ENCODE data around the gene ZNF675.
"Not testable (repeated sequence)": the region's sequence is repeated elsewhere in the genome, so short reads cannot be mapped to it uniquely, and the experiment has no call there.

The ZNF675 gene

GRCh38 chr19:23686621-23687423 is at the start of gene ZNF675:
TSS of gene ZNF675 (minus strand) at chr19:23687212. CDS start at chr19:23687033, 179 bp downstream.
- Histone ChIP-seq H3K27ac (peak within 1 kb of the TSS; percentile 0 to 92 (median 85)), H3K4me3 (peak within 1 kb of the TSS; percentile 57 to 86 (median 77))

DNA sequence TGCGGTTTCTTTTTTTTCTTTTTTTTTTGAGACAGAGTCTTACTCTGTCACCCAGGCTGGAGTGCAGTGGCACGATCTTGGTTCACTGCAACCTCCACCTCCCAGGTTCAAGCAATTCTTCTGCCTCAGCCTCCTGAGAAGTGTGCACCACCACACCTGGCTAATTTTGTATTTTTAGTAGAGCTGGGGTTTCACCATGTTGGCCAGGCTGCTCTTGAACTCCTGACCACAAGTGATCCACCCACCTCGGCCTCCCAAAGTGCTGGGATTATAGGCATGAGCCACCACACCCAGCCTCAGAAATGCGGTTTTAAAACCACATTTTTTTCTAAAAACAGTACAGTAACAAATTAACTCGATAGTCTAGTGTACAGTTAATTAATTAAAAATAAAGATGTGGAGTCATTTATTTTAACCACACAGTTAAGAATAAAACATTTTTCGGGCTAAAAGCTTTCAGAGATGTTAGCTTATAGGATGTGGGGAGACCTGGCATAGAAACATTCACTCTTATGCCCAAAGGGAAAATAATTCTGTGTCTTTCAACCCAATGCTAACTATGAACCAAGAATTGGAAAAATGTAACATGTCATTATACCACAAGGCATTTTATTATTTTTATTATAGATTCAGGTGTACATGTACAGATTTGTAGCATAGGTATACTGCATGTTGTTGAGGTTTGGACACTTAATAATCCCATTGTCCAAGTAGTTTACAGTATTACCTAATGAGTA is 43.9 kb upstream of the ZNF675 start:
- H3K4me3 ChIP-seq, H3K27ac ChIP-seq: not testable (repeated sequence)

- H3K27ac ChIP-seq = peak overlapping the region in 1 of 21 experiments; percentile 7
These were observed 37.1 kb upstream of the ZNF675 start for GRCh38 chr19:23724161-23724560.

DNA sequence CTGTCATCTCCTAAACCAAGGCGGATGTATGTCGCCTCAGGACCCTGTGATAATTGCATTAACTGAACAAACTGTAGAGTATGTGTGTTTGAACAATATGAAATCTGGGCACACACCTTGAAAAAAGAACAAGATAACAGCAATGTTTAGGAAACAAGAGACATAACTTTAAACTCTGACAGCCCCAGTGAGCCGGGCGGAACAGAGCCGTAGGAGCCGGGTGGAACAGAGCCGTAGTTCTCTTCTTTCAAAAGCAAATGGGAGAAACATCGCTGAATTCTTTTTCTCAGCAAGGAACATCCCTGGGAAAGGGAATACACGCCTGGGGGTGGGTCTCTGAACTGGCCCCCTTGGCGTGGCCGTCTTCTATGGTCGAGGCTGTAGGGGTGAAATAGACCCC is 31.8 kb upstream of the ZNF675 start:
- H3K4me3 ChIP-seq = no peak overlapping the region
- H3K27ac ChIP-seq = no peak overlapping the region

More at GRCh38 chr19:23724161-23724560, 37.1 kb upstream of the ZNF675 start:
- H3K4me3 ChIP-seq = not testable (repeated sequence)

DNA sequence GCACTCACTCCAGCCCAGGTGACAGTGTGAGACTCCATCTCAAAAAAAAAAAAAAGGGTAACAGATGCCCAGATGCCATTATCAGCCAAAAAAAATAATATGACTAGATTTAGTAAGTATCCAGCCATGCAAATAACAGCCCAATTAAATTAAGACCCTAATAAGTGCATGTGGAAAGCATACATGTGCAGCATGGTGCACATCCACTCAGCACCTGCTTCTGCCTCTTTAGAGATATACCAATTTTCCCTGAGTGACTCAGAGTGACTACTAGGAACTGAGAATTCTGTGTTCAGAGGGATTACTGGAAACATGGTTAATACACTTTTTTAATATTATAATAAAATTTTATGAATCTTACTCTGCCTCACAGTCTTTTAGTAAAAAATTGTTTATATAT is 29.8 kb upstream of the ZNF675 start:
- Histone ChIP-seq H3K27ac (no peak overlapping the region), H3K4me3 (no peak overlapping the region)

DNA sequence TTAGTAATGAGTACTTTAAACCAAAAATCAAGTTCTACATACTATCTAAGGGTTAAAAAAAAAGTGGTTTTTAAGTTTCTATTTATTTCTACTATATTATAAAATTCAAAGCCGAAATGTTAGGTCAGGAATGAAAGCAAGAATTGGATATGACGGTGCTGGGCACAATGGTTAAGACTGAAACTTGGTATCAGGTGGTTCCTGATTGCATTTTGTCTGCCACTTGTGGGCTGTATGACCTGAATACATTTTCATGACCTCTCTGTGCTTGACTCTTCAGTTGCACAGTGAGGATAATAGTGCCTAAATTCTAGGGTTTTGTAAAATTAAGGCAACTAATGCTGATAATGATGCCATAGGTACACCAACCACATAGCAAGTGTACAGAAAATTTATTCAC is 22.3 kb upstream of the ZNF675 start:
- no peak overlapping the region for H3K4me3 ChIP-seq
- H3K27ac ChIP-seq = no peak overlapping the region

- no peak overlapping the region for H3K4me3 ChIP-seq
- H3K27ac ChIP-seq = no peak overlapping the region
These were observed 19.6 kb upstream of the ZNF675 start for GRCh38 chr19:23706657-23707056.

DNA sequence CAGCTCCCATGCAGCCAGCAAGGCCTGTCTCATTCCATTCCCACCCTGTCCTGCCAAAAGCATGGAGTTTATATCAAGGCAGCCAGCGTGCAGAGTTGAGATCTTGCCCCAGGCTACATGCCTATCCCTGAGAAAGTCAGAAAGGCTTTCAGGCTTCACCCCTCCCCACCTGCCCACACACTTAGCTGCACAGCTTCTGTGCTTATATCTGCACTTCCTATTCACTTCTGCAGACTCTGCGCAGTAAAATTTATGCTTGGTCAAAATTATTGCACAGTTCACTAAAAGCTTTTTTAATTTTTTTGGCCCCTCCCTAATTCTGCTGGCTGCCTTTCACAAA is 12.5 kb upstream of the ZNF675 start:
- Histone ChIP-seq H3K27ac (peak overlapping the region in 10 of 21 experiments; percentile 3 to 83 (median 26)), H3K4me3 (peak overlapping the region in 1 of 7 experiments; percentile 7)

GRCh38 chr19:23698711-23699520 is 11.9 kb upstream of the ZNF675 start:
- H3K4me3 ChIP-seq = peak overlapping the region in 1 of 7 experiments; percentile 7

DNA sequence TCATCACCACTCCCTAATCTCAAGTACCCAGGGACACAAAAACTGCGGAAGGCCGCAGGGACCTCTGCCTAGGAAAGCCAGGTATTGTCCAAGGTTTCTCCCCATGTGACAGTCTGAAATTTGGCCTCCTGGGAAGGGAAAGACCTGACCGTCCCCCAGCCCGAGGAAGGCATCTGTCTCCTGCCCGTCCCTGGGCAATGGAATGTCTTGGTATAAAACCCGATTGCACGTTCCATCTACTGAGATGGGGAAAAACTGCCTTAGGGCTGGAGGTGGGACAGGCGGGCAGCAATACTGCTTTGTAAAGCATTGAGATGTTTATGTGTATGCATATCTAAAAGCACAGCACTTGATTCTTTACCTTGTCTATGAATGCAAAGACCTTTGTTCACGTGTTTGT is 5.9 kb upstream of the ZNF675 start:
- not testable (repeated sequence) for H3K27ac ChIP-seq

More at GRCh38 chr19:23698711-23699520, 11.9 kb upstream of the ZNF675 start:
- peak overlapping the region in 7 of 21 experiments; percentile 12 to 83 (median 29) for H3K27ac ChIP-seq

DNA sequence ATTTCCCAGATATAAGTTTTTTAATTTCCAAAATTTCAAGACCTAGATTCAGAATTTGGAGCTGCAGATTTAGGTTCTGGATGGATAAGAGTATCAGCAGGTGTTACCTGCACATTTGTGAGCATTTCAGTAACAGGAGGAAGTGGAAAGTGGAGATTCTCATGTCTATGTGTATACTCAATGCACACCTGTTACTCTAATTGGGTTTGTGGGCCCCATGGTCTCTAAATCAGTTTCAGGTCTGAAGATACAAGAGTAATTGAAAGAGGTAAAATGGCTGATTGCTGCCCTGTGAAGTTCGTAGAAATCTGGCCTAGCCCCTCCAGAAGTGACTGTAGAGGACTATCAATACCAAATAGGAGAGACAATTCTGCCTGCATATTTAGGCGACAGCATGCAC is 13.9 kb downstream of the ZNF675 start:
- Histone ChIP-seq H3K27ac (no peak overlapping the region), H3K4me3 (no peak overlapping the region)

More for the DNA sequence above, 5.9 kb upstream of the ZNF675 start:
- not testable (repeated sequence) for H3K4me3 ChIP-seq

GRCh38 chr19:23668606-23669005 is 18.4 kb downstream of the ZNF675 start:
- H3K4me3 ChIP-seq, H3K27ac ChIP-seq: not testable (repeated sequence)

GRCh38 chr19:23665651-23666410 is 21.2 kb downstream of the ZNF675 start:
- H3K27ac ChIP-seq = no peak overlapping the region
- H3K4me3 ChIP-seq = no peak overlapping the region

DNA sequence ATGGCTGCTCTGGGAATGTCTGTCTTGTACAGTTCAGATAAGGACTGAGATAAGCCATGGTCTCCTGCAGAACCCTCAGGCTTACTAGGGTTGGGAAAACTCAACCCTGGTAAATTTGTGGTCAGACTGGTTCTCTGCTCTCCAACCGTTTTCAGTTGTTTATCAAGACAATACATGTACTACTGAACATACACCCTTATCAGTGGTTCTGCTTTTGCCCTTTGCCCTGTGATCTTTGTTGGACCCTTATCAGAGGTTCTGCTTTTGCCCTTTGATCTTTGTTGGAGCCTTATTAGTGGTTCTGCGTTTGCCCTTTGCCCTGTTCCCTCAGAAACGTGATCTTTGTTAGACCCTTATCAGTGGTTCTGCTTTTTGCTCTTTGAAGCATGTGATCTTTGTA is 37.2 kb downstream of the ZNF675 start:
- not testable (repeated sequence) for H3K27ac ChIP-seq, H3K4me3 ChIP-seq
